Measurements from ENCODE around the gene TMEM123. TPM values are rescaled to one million over a fixed set of nuclear protein-coding genes. Genes with fewer than 3 reads are reported as not detected.

TMEM123 gene
- total and polyA plus RNA-seq, 2 of the 4 experiments (the other 2 are of a cell fraction): 96.9 to 127 TPM

GRCh38 chr11:102487214-102487613 is 34.6 kb upstream of the TMEM123 start:
- ChIA-PET CTCF (no interaction called here), POLR2A (ENCODE audit: unreplicated experiment) (no interaction called here)
- 100% methylated on average over 1 of the region's 1 CpG; no CpG with 5 or more reads in 1 of the 2 experiments for WGBS, 2 experiments (ENCODE audit: extremely low coverage in 2 of 2, insufficient read length in 1 of 2)
- H3K23ac ChIP-seq (ENCODE audit: low read depth, low read length): 0 out of 2 replicates have a peak overlapping the region, but pooled peaks have one; percentile 4
- no peaks in the 10 kb centered on the region for H3K36me3 ChIP-seq (ENCODE audit: control insufficient read depth, insufficient read depth, low read length)
- H2AK9ac ChIP-seq (replicated peaks; ENCODE audit: low read depth, low read length, poor library complexity): no peak overlapping the region
- no peak overlapping the region for H2BK5ac ChIP-seq (ENCODE audit: low read depth, low read length, poor library complexity, severe bottlenecking)
- no peak overlapping the region for H4K5ac ChIP-seq (ENCODE audit: low read depth, low read length)
- in situ Hi-C loops (cut with MboI; ENCODE audit: low sequenced_read_pairs) (loop anchor here (25.0 kb wide), 1 partner anchor 1050 kb away; no protein-coding TSS in a partner anchor), intact Hi-C loops (cut with micrococcal nuclease) (no loop called here), dilution Hi-C loops (cut with HindIII; ENCODE audit: low sequenced_read_pairs, unreplicated experiment) (no loop called here)
- H3K4me2 ChIP-seq (ENCODE audit: low read depth, low read length): no peak overlapping the region
- no peak overlapping the region for H3K4me3 ChIP-seq (ENCODE audit: insufficient read depth, low read depth, low read length)
- TF ChIP-seq CEBPB (IDR thresholded peaks at IDR 0.05; ENCODE audit: low read depth, low read length): no peak
- no peak for TF ChIP-seq RFX5 (IDR thresholded peaks at IDR 0.05; ENCODE audit: low read depth, low read length)
- TF ChIP-seq NFE2L2 (IDR thresholded peaks at IDR 0.05; ENCODE audit: low read depth, low read length): no peak
- no peak for TF ChIP-seq RAD21 (IDR thresholded peaks at IDR 0.05; ENCODE audit: low read length)
- TF ChIP-seq RCOR1 (IDR thresholded peaks at IDR 0.05; ENCODE audit: insufficient replicate concordance, low read length): no peak
- no peak for TF ChIP-seq CTCF (conservative IDR thresholded peaks at IDR 0.05; ENCODE audit: low read depth, low read length)
- TF ChIP-seq USF2 (IDR thresholded peaks at IDR 0.05; ENCODE audit: low read depth, low read length): no peak
- TF ChIP-seq POLR2A (IDR thresholded peaks at IDR 0.05; ENCODE audit: low read depth, low read length): no peak
- DNase-seq (no peak), ATAC-seq (ENCODE audit: low read depth) (no peak)
- no peaks in the 10 kb centered on the region for H3K79me1 ChIP-seq (ENCODE audit: low read depth in 1 of 2, low read length in 2 of 2)
- no peaks in the 10 kb centered on the region; the same call in 1 of the 2 replicates for H3K27me3 ChIP-seq (ENCODE audit: control insufficient read depth, insufficient read depth, low read length)
- H2BK15ac ChIP-seq (ENCODE audit: low read depth, low read length): no peak overlapping the region
- H3K9me3 ChIP-seq (ENCODE audit: control insufficient read depth, insufficient read depth, low read length): no peaks in the 10 kb centered on the region
- H3K9ac ChIP-seq (ENCODE audit: low read depth, low read length): no peak overlapping the region
- H4K91ac ChIP-seq (ENCODE audit: insufficient read depth, low read depth, low read length): no peak overlapping the region
- H2AFZ ChIP-seq (replicated peaks; ENCODE audit: low read length, poor library complexity): no peak overlapping the region
- H4K8ac ChIP-seq (ENCODE audit: low read depth in 2 of 2, low read length in 2 of 2): no peak overlapping the region
- H3K9me1 ChIP-seq (ENCODE audit: insufficient read depth, low read length): no peaks in the 10 kb centered on the region
- no peak overlapping the region for H3K18ac ChIP-seq (ENCODE audit: low read depth, low read length)
- BruUV-seq (replicated peaks): no TSS peak
- H4K20me1 ChIP-seq (ENCODE audit: insufficient read depth, low read length): no peaks in the 10 kb centered on the region
- H3K14ac ChIP-seq (replicated peaks; ENCODE audit: low read depth, low read length): no peak overlapping the region
- H2AK5ac ChIP-seq (ENCODE audit: low read depth, low read length): no peak overlapping the region
- no peak overlapping the region for H2BK20ac ChIP-seq (ENCODE audit: low read depth, low read length)
- peaks cover 3% of the 10 kb centered on the region for H3K4me1 ChIP-seq (ENCODE audit: control insufficient read depth, insufficient read depth, low read length)
- H3K4ac ChIP-seq (ENCODE audit: low read depth, low read length): no peak overlapping the region
- no peak overlapping the region for H2BK120ac ChIP-seq (ENCODE audit: low read depth, low read length)
- H3K27ac ChIP-seq (ENCODE audit: insufficient read depth, low read length): no peak overlapping the region
- H3K56ac ChIP-seq (ENCODE audit: extremely low read depth, insufficient read depth, low read length): no peak overlapping the region
